CD14-positive monocyte (primary cell): Measurements from ENCODE around the gene DHRS9. TPM values are rescaled to one million over a fixed set of nuclear protein-coding genes. Genes with fewer than 3 reads are reported as not detected.
A peak's percentile ranks its signal among the peaks of the same experiment; 100 is the strongest.

Experiments used
- DNase-seq, 3 donors: peaks; one replicate each; pipeline ENCODE4 v3.0.0-alpha.2; 2011 to 2022
- H2AFZ ChIP-seq: 2 replicates; pipeline ENCODE4 v1.6.0; 2012; ENCODE audit warnings: mild to moderate bottlenecking, low read depth, low read length, inconsistent platforms; ENCODE audit not compliant: insufficient read depth, poor library complexity, severe bottlenecking
- H3K27ac ChIP-seq, 2 donors: 1 replicate in 1 of 2; 2 replicates in 1 of 2; pipeline ENCODE4 v1.5.1; 2012 to 2013; ENCODE audit warnings: low read length in 2 of 2, control low read depth in 1 of 2, inconsistent platforms in 1 of 2, low read depth in 1 of 2, mild to moderate bottlenecking in 1 of 2
- H3K27me3 ChIP-seq, 2 donors: one replicate each; pipeline versions ENCODE4 v1.6.0 to v1.6.1; 2011 to 2013; ENCODE audit warnings: low read length in 2 of 2; ENCODE audit not compliant: control insufficient read depth in 2 of 2, insufficient read depth in 2 of 2
- H3K36me3 ChIP-seq, 2 donors: replicated peaks in 1 of 2; 1 replicate in 1 of 2; 2 replicates in 1 of 2; pipeline versions ENCODE4 v1.5.1 to v1.6.1; 2012 to 2013; ENCODE audit warnings: low read length in 2 of 2, control low read depth in 1 of 2, inconsistent platforms in 1 of 2, mild to moderate bottlenecking in 1 of 2; ENCODE audit not compliant: insufficient read depth in 2 of 2, control insufficient read depth in 1 of 2
- H3K4me1 ChIP-seq, 2 donors: 1 replicate in 1 of 2; 2 replicates in 1 of 2; pipeline versions ENCODE4 v1.5.1 to v1.6.1; 2012 to 2013; ENCODE audit warnings: low read length in 2 of 2, control low read depth in 1 of 2, inconsistent platforms in 1 of 2, mild to moderate bottlenecking in 1 of 2, moderate library complexity in 1 of 2; ENCODE audit not compliant: insufficient read depth in 2 of 2, control insufficient read depth in 1 of 2
- H3K4me2 ChIP-seq: replicated peaks from 2 replicates; pipeline ENCODE3; 2012; ENCODE audit warnings: low read length, moderate library complexity, mild to moderate bottlenecking; ENCODE audit not compliant: poor library complexity, severe bottlenecking; ENCODE audit errors: extremely low read depth
- H3K4me3 ChIP-seq, 3 experiments: fragments of 200-600 bp in 1 of 3; sonication (generic) in 1 of 3; replicated peaks in 1 of 3; 1 replicate in 2 of 3; 2 replicates in 1 of 3; pipeline ENCODE4 v1.5.1; 2011 to 2013; ENCODE audit warnings: low read length in 3 of 3, mild to moderate bottlenecking in 3 of 3, control low read depth in 2 of 3, low read depth in 2 of 3, inconsistent platforms in 1 of 3, moderate library complexity in 1 of 3
- H3K79me2 ChIP-seq: 2 replicates; pipeline ENCODE4 v1.6.0; 2012; ENCODE audit warnings: mild to moderate bottlenecking, control low read depth, inconsistent platforms, low read length, moderate library complexity; ENCODE audit not compliant: insufficient read depth
- H3K9ac ChIP-seq: 2 replicates; pipeline ENCODE4 v1.6.0; 2017; ENCODE audit warnings: low read length, mild to moderate bottlenecking; ENCODE audit not compliant: insufficient read depth, poor library complexity, severe bottlenecking
- H3K9me3 ChIP-seq, 2 donors: replicated peaks in 1 of 2; 1 replicate in 1 of 2; 2 replicates in 1 of 2; pipeline versions ENCODE4 v1.5.1 to v1.6.1; 2012 to 2013; ENCODE audit warnings: low read length in 2 of 2, control low read depth in 1 of 2; ENCODE audit not compliant: control insufficient read depth in 1 of 2, insufficient read depth in 1 of 2
- H4K20me1 ChIP-seq: 2 replicates; pipeline ENCODE4 v1.6.0; 2012; ENCODE audit warnings: mild to moderate bottlenecking, low read length, control low read depth, moderate library complexity; ENCODE audit not compliant: insufficient read depth
- H3K27ac Mint-ChIP-seq, 7 donors: one replicate each; pipeline ENCODE4 v1.8.0; 2020; ENCODE audit warnings: mild to moderate bottlenecking in 7 of 7, mixed read lengths in 7 of 7, moderate library complexity in 6 of 7, inconsistent platforms in 2 of 7
- H3K27me3 Mint-ChIP-seq, 3 donors: one replicate each; pipeline ENCODE4 v1.8.0; 2021 to 2022; ENCODE audit warnings: low read depth in 3 of 3, mild to moderate bottlenecking in 3 of 3, mixed read lengths in 3 of 3, moderate library complexity in 3 of 3, inconsistent platforms in 1 of 3
- H3K36me3 Mint-ChIP-seq, 2 donors: one replicate each; pipeline ENCODE4 v1.8.0; 2020; ENCODE audit warnings: mixed read lengths in 2 of 2, inconsistent platforms in 1 of 2, mild to moderate bottlenecking in 1 of 2
- H3K4me1 Mint-ChIP-seq: one replicate; pipeline ENCODE4 v1.8.0; 2020; ENCODE audit warnings: mild to moderate bottlenecking, mixed read lengths
- H3K4me3 Mint-ChIP-seq, 2 donors: one replicate each; pipeline ENCODE4 v1.8.0; 2020; ENCODE audit warnings: mild to moderate bottlenecking in 2 of 2, mixed read lengths in 2 of 2, moderate library complexity in 1 of 2
- H3K9me3 Mint-ChIP-seq, 7 donors: one replicate each; pipeline ENCODE4 v1.8.0; 2020 to 2022; ENCODE audit warnings: mixed read lengths in 7 of 7, mild to moderate bottlenecking in 6 of 7, moderate library complexity in 6 of 7, inconsistent platforms in 2 of 7
- CTCF ChIP-seq: fragments of 200-600 bp; IDR thresholded peaks from one replicate; pipeline ENCODE4 v1.8.0; 2022; ENCODE audit warnings: antibody characterized with exemption, mild to moderate bottlenecking
- WGBS: methylation state at CpG from one replicate; pipeline ENCODE4 v1.1.5; 2013; ENCODE audit warnings: missing lambda C conversion rate; ENCODE audit not compliant: insufficient coverage; 5-methylcytosine and 5-hydroxymethylcytosine counted together
- intact Hi-C, 2 donors: fragments of 100-400 bp; cut with micrococcal nuclease; formaldehyde crosslinking; loops; one replicate each; pipeline versions ENCODE4 v1.15.0 to v1.15.1; 2023
- polyA plus RNA-seq, 3 donors: library from polyadenylated mRNA; depleted of rRNA in 1 of 3; unstranded in 2 of 3; stranded (reverse) in 1 of 3; fragments of 300-500 nt in 2 of 3; fragments of >200 nt in 1 of 3; fragmentation: Illumina TruSeq in 2 of 3; gene quantifications; 1 replicate in 2 of 3; 2 replicates in 1 of 3; pipeline ENCODE4 v1.2.3, GENCODE V29; 2012 to 2021

Gene DHRS9
- polyA plus RNA-seq, 3 donors: 10.0 to 12.9 (median 10.0) TPM

- intact Hi-C loops: loop anchor here in 1 of 2 donors (2.0 kb wide), 1 partner anchor 30 kb away; no protein-coding TSS in a partner anchor
- Histone ChIP-seq H3K4me2 (no peak overlapping the region), H2AFZ (peak overlapping the region; percentile 69), H3K4me3 (no peak overlapping the region), H3K4me1 (peaks cover 41 to 53% of the 10 kb centered on the region in 2 donors), H3K79me2 (no peaks in the 10 kb centered on the region), H3K27me3 (no peaks in the 10 kb centered on the region), H3K27ac (no peak overlapping the region), H3K9me3 (no peaks in the 10 kb centered on the region), H3K36me3 (no peaks in the 10 kb centered on the region), H3K9ac (no peak overlapping the region), H4K20me1 (no peaks in the 10 kb centered on the region)
- TF ChIP-seq CTCF: no peak
- peaks cover 2 to 6% (median 2%) of the 10 kb centered on the region in 3 donors for H3K27me3 Mint-ChIP-seq
- H3K36me3 Mint-ChIP-seq: no peaks in the 10 kb centered on the region
- H3K4me3 Mint-ChIP-seq: peak overlapping the region in 1 of 2 donors; percentile 53
- no peak for DNase-seq
- no peak overlapping the region for H3K27ac Mint-ChIP-seq
- 26% methylated on average over 16 of the region's 18 CpGs for WGBS
- H3K4me1 Mint-ChIP-seq: peaks cover 56% of the 10 kb centered on the region
- no peaks in the 10 kb centered on the region for H3K9me3 Mint-ChIP-seq
Measured at GRCh38 chr2:169110916-169111315, 41.6 kb downstream of the DHRS9 start.

GRCh38 chr2:169112841-169113240, 43.5 kb downstream of the DHRS9 start:
- H3K27me3 Mint-ChIP-seq: peaks cover 2 to 6% (median 4%) of the 10 kb centered on the region in 3 donors
- H3K4me3 Mint-ChIP-seq: no peak overlapping the region
- H3K4me1 ChIP-seq: peaks cover 25 to 34% of the 10 kb centered on the region in 2 donors
- 100% methylated on average over 1 of the region's 6 CpGs for WGBS
- no peak overlapping the region for H3K27ac ChIP-seq
- H3K36me3 ChIP-seq: no peaks in the 10 kb centered on the region
- H3K9ac ChIP-seq: no peak overlapping the region
- TF ChIP-seq CTCF: no peak
- intact Hi-C loops: no loop called here
- H3K4me2 ChIP-seq: no peak overlapping the region
- no peaks in the 10 kb centered on the region for H3K27me3 ChIP-seq
- no peaks in the 10 kb centered on the region for H3K9me3 ChIP-seq
- H3K79me2 ChIP-seq: no peaks in the 10 kb centered on the region
- no peaks in the 10 kb centered on the region for H3K36me3 Mint-ChIP-seq
- no peaks in the 10 kb centered on the region for H4K20me1 ChIP-seq
- no peaks in the 10 kb centered on the region for H3K9me3 Mint-ChIP-seq
- H2AFZ ChIP-seq: no peak overlapping the region
- DNase-seq: no peak
- H3K4me3 ChIP-seq: no peak overlapping the region
- peaks cover 39% of the 10 kb centered on the region for H3K4me1 Mint-ChIP-seq
- no peak overlapping the region for H3K27ac Mint-ChIP-seq
